GM12878 (cell line): ENCODE data around the gene BCAS4. TPM values are rescaled to one million over a fixed set of nuclear protein-coding genes. Genes with fewer than 3 reads are reported as not detected.

Experiments used
- ATAC-seq: fragments of 200-7000 bp; cut with Tn5 transposase; 3 replicates; pipeline ENCODE4 v1.9.1; 2020; ENCODE audit warnings: mild to moderate bottlenecking, moderate library complexity
- BruUV-seq: library from RNA; stranded (reverse); fragments of 400-500 nt; replicated peaks from 2 replicates; lab custom pipeline; 2021; lab: Mats Ljungman, UMichigan
- CTCF ChIA-PET: fragments of 300-600 bp; sonication (Branson Sonifier 250); formaldehyde crosslinking; extraction: SDS; loops from one replicate; lab custom pipeline; 2021; ENCODE audit warnings: inconsistent platforms; lab: Yijun Ruan, JAX
- POLR2A ChIA-PET: fragments of 350-600 bp; formaldehyde crosslinking; extraction: SDS; loops from one replicate; lab custom pipeline; 2021; ENCODE audit warnings: inconsistent platforms; lab: Charles Lee
- RAD21 ChIA-PET: fragments of 300-600 bp; sonication (Branson Sonifier 250); formaldehyde crosslinking; loops from one replicate; lab custom pipeline; 2023; ENCODE audit warnings: antibody characterized with exemption; ENCODE audit not compliant: unreplicated experiment; lab: Charles Lee
- SMC1A ChIA-PET: fragments of 300-600 bp; sonication (Branson Sonifier 250); formaldehyde crosslinking; loops from one replicate; lab custom pipeline; 2023; ENCODE audit not compliant: unreplicated experiment, uncharacterized antibody; lab: Charles Lee
- DNase-seq: peaks from one replicate; pipeline ENCODE4 v3.0.0-alpha.2; 2011; ENCODE audit warnings: low read depth, low spot score
- FAIRE-seq: peaks from 3 replicates; lab custom pipeline; 2011; peaks lifted over from hg19 to GRCh38; lab: Jason Lieb, UNC
- H2AFZ ChIP-seq: 2 replicates; pipeline ENCODE4 v1.6.0; 2011; ENCODE audit warnings: low read depth, low read length, control low read depth; ENCODE audit not compliant: control insufficient read depth
- H3K27ac ChIP-seq: 2 replicates; pipeline ENCODE4 v1.5.1; 2011; ENCODE audit warnings: control low read depth; ENCODE audit not compliant: control insufficient read depth, insufficient read depth
- H3K27me3 ChIP-seq, 2 experiments: replicated peaks in 1 of 2; 2 replicates each; pipeline versions ENCODE4 v1.6.0 to v1.6.1; 2011; ENCODE audit warnings: low read length in 1 of 2; ENCODE audit not compliant: control insufficient read depth in 2 of 2, insufficient read depth in 2 of 2
- H3K36me3 ChIP-seq, 2 experiments: 2 replicates each; pipeline ENCODE4 v1.5.1; 2011; ENCODE audit warnings: low read length in 1 of 2; ENCODE audit not compliant: control insufficient read depth in 2 of 2, insufficient read depth in 2 of 2
- H3K4me1 ChIP-seq: 2 replicates; pipeline ENCODE4 v1.6.1; 2011; ENCODE audit warnings: mild to moderate bottlenecking, low read length, moderate library complexity, mixed read lengths; ENCODE audit not compliant: control insufficient read depth, insufficient read depth
- H3K4me2 ChIP-seq: 2 replicates; pipeline ENCODE4 v1.6.0; 2011; ENCODE audit warnings: control low read depth; ENCODE audit not compliant: control insufficient read depth, insufficient read depth
- H3K4me3 ChIP-seq: fragments of 200-600 bp; sonication (generic); 2 replicates; pipeline ENCODE4 v1.5.1; 2016
- H3K79me2 ChIP-seq: 2 replicates; pipeline ENCODE4 v1.6.0; 2011; ENCODE audit warnings: low read length; ENCODE audit not compliant: control insufficient read depth, insufficient read depth
- H3K9ac ChIP-seq: 2 replicates; pipeline ENCODE4 v1.8.0; 2011; ENCODE audit warnings: low read length, control low read depth, mixed read lengths; ENCODE audit not compliant: control insufficient read depth, insufficient read depth
- H3K9me3 ChIP-seq: replicated peaks from 3 replicates; pipeline ENCODE4 v1.5.1; 2011; ENCODE audit warnings: mild to moderate bottlenecking, low read length; ENCODE audit not compliant: control insufficient read depth, insufficient read depth
- H4K20me1 ChIP-seq: 2 replicates; pipeline ENCODE4 v1.6.0; 2011; ENCODE audit not compliant: control insufficient read depth, insufficient read depth
- MYB ChIP-seq: fragments of 150-350 bp; IDR thresholded peaks from 2 replicates; pipeline ENCODE4 v1.6.1; 2014; ENCODE audit warnings: mild to moderate bottlenecking, low read depth, low read length, borderline replicate concordance
- MYC ChIP-seq: IDR thresholded peaks from 2 replicates; pipeline ENCODE4 v1.6.1; 2011; ENCODE audit warnings: mild to moderate bottlenecking, low read length, moderate library complexity, inconsistent platforms; ENCODE audit not compliant: insufficient read depth, insufficient replicate concordance, insufficient read length, severe bottlenecking
- PAX5 ChIP-seq: IDR thresholded peaks from 2 replicates; pipeline ENCODE4 v1.6.1; 2011; ENCODE audit warnings: low read depth, low read length, borderline replicate concordance
- POU2F2 ChIP-seq: IDR thresholded peaks from 3 replicates; pipeline ENCODE4 v1.6.1; 2011; ENCODE audit warnings: low read depth, mild to moderate bottlenecking, low read length, borderline replicate concordance
- SMARCA5 ChIP-seq: fragments of 450-650 bp; IDR thresholded peaks from 2 replicates; pipeline ENCODE4 v1.6.1; 2017; ENCODE audit warnings: mild to moderate bottlenecking
- ZNF207 ChIP-seq: fragments of 450-650 bp; IDR thresholded peaks from 2 replicates; pipeline ENCODE4 v1.6.1; 2014; ENCODE audit warnings: antibody characterized with exemption, mild to moderate bottlenecking, borderline replicate concordance
- WGBS: methylation state at CpG from one replicate; pipeline ENCODE4 v1.1.6; 2016; ENCODE audit warnings: low lambda C conversion rate; ENCODE audit not compliant: insufficient replicate concordance, insufficient coverage; ENCODE audit errors: missing lambda C conversion rate; 5-methylcytosine and 5-hydroxymethylcytosine counted together
- in situ Hi-C: fragments of 300-500 bp; cut with MboI; formaldehyde crosslinking; loops from 9 replicates; pipeline ENCODE4 v1.14.3; 2018; ENCODE audit warnings: mixed read lengths
- intact Hi-C: fragments of 100-400 bp; cut with micrococcal nuclease; formaldehyde crosslinking; loops from one replicate; pipeline ENCODE4 v1.14.2; 2022; ENCODE audit not compliant: unreplicated experiment
- polyA plus RNA-seq, 11 experiments: library from polyadenylated mRNA; depleted of rRNA in 4 of 11; unstranded in 6 of 11; stranded (reverse) in 5 of 11; fragments of >200 nt; fragmentation: Nextera tagmentation in 4 of 11; fragmentation: Illumina TruSeq in 1 of 11; extraction: Ambion mirVana in 4 of 11; extraction: Trizol in 1 of 11; gene quantifications; 1 replicate in 1 of 11; 2 replicates in 10 of 11; pipeline versions ENCODE4 v1.2.1 to v1.2.3, GENCODE V29; 2011 to 2016; ENCODE audit warnings: inconsistent platforms in 2 of 11, missing spikeins in 2 of 11, low read depth in 1 of 11
- total RNA-seq, 4 experiments: library from RNA; depleted of rRNA in 3 of 4; stranded (reverse); fragments of >200 nt in 3 of 4; fragmentation: Illumina TruSeq in 1 of 4; extraction: Trizol in 1 of 4; gene quantifications; 2 replicates each; pipeline versions ENCODE4 v1.2.1 to v1.2.3, GENCODE V29; 2013 to 2021
- TF ChIP-seq, protein P1 (sequence below): fragments of 450-650 bp; IDR thresholded peaks from 2 replicates; pipeline ENCODE4 v1.6.1; 2014; ENCODE audit warnings: mild to moderate bottlenecking
- TF ChIP-seq, protein P2 (sequence below): IDR thresholded peaks from 2 replicates; pipeline ENCODE4 v1.6.1; 2011; ENCODE audit warnings: borderline replicate concordance, low read depth, mild to moderate bottlenecking, moderate library complexity, low read length; ENCODE audit not compliant: insufficient read depth, poor library complexity, severe bottlenecking
- TF ChIP-seq, protein P3 (sequence below): IDR thresholded peaks from 2 replicates; pipeline ENCODE4 v1.6.1; 2012; ENCODE audit warnings: mild to moderate bottlenecking, low read depth, low read length
- TF ChIP-seq, protein P4 (sequence below): fragments of 450-650 bp; IDR thresholded peaks from 2 replicates; pipeline ENCODE4 v1.6.1; 2018; ENCODE audit warnings: borderline replicate concordance, mild to moderate bottlenecking; ENCODE audit not compliant: partially characterized antibody

The BCAS4 gene
- total and polyA plus RNA-seq, 10 of the 15 experiments (the other 5 are each of a cell fraction or from before 2014, with no cell fraction given): 14.8 to 214 (median 65.3) TPM

DNA sequence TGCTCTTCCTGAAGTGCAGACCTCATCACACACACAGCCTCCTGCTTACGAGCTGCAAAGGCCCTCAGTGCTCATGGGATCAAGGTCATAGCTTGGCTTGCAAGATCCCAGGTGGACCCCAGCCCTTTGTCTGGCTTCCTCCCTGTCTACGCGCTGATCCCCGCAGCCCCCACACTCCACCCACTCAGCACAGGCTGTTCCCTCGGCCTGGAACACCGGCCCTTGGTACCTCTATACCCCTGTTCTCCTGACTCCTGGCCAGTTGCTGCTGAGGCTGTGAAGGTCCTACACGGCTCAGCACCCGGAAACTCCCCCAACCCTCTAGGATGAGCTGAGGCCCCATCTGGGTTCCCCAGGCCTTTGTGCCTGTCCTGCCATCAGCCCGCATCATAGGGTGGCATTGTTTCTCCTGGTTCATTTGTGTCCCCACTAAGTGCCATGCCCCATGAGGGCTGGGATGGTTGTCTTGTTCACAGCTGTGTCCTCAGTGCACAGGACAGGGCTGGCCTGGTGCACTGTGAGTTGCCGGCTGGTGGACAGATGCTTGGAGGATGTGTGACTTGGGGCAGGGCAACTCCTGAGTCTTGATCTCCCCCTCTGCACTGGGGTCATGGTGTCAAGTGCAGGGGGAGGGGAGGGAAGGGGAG, 79.4 kb downstream of the BCAS4 start:
- H3K36me3 ChIP-seq: peaks cover 9 to 12% of the 10 kb centered on the region in 2 experiments; a peak in 3 of 4 replicates
- no peak overlapping the region for H2AFZ ChIP-seq
- no peaks in the 10 kb centered on the region for H4K20me1 ChIP-seq
- FAIRE-seq (no peak), DNase-seq (no peak), ATAC-seq (no peak)
- no TSS peak for BruUV-seq
- ChIA-PET SMC1A (no interaction called here), RAD21 (no interaction called here), CTCF (no interaction called here), POLR2A (interaction anchor here (0.6 kb wide), 1 partner anchor 100 kb away, joined by 3 read pairs; no protein-coding TSS in a partner anchor)
- no peak overlapping the region for H3K9ac ChIP-seq
- no peaks in the 10 kb centered on the region for H3K79me2 ChIP-seq
- H3K4me3 ChIP-seq: no peak overlapping the region
- WGBS: 84% methylated on average over 10 of the region's 10 CpGs
- H3K27me3 ChIP-seq: no peaks in the 10 kb centered on the region
- TF ChIP-seq, protein P1, sequence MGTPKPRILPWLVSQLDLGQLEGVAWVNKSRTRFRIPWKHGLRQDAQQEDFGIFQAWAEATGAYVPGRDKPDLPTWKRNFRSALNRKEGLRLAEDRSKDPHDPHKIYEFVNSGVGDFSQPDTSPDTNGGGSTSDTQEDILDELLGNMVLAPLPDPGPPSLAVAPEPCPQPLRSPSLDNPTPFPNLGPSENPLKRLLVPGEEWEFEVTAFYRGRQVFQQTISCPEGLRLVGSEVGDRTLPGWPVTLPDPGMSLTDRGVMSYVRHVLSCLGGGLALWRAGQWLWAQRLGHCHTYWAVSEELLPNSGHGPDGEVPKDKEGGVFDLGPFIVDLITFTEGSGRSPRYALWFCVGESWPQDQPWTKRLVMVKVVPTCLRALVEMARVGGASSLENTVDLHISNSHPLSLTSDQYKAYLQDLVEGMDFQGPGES: no peak
- TF ChIP-seq, protein P2, sequence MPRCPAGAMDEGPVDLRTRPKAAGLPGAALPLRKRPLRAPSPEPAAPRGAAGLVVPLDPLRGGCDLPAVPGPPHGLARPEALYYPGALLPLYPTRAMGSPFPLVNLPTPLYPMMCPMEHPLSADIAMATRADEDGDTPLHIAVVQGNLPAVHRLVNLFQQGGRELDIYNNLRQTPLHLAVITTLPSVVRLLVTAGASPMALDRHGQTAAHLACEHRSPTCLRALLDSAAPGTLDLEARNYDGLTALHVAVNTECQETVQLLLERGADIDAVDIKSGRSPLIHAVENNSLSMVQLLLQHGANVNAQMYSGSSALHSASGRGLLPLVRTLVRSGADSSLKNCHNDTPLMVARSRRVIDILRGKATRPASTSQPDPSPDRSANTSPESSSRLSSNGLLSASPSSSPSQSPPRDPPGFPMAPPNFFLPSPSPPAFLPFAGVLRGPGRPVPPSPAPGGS: no peak
- TF ChIP-seq, protein P3, sequence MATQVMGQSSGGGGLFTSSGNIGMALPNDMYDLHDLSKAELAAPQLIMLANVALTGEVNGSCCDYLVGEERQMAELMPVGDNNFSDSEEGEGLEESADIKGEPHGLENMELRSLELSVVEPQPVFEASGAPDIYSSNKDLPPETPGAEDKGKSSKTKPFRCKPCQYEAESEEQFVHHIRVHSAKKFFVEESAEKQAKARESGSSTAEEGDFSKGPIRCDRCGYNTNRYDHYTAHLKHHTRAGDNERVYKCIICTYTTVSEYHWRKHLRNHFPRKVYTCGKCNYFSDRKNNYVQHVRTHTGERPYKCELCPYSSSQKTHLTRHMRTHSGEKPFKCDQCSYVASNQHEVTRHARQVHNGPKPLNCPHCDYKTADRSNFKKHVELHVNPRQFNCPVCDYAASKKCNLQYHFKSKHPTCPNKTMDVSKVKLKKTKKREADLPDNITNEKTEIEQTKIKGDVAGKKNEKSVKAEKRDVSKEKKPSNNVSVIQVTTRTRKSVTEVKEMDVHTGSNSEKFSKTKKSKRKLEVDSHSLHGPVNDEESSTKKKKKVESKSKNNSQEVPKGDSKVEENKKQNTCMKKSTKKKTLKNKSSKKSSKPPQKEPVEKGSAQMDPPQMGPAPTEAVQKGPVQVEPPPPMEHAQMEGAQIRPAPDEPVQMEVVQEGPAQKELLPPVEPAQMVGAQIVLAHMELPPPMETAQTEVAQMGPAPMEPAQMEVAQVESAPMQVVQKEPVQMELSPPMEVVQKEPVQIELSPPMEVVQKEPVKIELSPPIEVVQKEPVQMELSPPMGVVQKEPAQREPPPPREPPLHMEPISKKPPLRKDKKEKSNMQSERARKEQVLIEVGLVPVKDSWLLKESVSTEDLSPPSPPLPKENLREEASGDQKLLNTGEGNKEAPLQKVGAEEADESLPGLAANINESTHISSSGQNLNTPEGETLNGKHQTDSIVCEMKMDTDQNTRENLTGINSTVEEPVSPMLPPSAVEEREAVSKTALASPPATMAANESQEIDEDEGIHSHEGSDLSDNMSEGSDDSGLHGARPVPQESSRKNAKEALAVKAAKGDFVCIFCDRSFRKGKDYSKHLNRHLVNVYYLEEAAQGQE: no peak
- TF ChIP-seq MYB: no peak
- TF ChIP-seq MYC: no peak
- no peak for TF ChIP-seq POU2F2
- no peak for TF ChIP-seq PAX5
- TF ChIP-seq, protein P4, sequence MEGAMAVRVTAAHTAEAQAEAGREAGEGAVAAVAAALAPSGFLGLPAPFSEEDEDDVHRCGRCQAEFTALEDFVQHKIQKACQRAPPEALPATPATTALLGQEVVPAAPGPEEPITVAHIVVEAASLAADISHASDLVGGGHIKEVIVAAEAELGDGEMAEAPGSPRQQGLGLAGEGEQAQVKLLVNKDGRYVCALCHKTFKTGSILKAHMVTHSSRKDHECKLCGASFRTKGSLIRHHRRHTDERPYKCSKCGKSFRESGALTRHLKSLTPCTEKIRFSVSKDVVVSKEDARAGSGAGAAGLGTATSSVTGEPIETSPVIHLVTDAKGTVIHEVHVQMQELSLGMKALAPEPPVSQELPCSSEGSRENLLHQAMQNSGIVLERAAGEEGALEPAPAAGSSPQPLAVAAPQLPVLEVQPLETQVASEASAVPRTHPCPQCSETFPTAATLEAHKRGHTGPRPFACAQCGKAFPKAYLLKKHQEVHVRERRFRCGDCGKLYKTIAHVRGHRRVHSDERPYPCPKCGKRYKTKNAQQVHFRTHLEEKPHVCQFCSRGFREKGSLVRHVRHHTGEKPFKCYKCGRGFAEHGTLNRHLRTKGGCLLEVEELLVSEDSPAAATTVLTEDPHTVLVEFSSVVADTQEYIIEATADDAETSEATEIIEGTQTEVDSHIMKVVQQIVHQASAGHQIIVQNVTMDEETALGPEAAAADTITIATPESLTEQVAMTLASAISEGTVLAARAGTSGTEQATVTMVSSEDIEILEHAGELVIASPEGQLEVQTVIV: no peak
- no peak for TF ChIP-seq ZNF207
- TF ChIP-seq SMARCA5: no peak
- intact Hi-C loops (no loop called here), in situ Hi-C loops (no loop called here)
- H3K27ac ChIP-seq: no peak overlapping the region
- no peaks in the 10 kb centered on the region for H3K4me1 ChIP-seq
- H3K9me3 ChIP-seq: no peaks in the 10 kb centered on the region
- H3K4me2 ChIP-seq: no peak overlapping the region
